HL-60/S4 treated with phorbol 12-myristate 13-acetate at 8.2 ng/mL for 4 days and 3 days (cell line): ENCODE data around the gene LARP1.
"Not testable (repeated sequence)": the region's sequence is repeated elsewhere in the genome, so short reads cannot be mapped to it uniquely, and the experiment has no call there.

ENCODE experiments used
- in situ Hi-C: fragments of 300-500 bp; cut with MboI; formaldehyde crosslinking; loops from 2 replicates; pipeline ENCODE4 v1.15.0; 2022; ENCODE audit warnings: low sequenced_read_pairs

LARP1 gene

GRCh38 chr5:154734370-154735248 lies 20.6 kb upstream of the LARP1 start:
- in situ Hi-C loops = no loop called here

- in situ Hi-C loops = not testable (repeated sequence)
These were observed 19.8 kb upstream of the LARP1 start for GRCh38 chr5:154735362-154735761.

GRCh38 chr5:154736372-154736771 lies 18.8 kb upstream of the LARP1 start:
- in situ Hi-C loops = not testable (repeated sequence)

GRCh38 chr5:154737667-154738320 lies 17.4 kb upstream of the LARP1 start:
- in situ Hi-C loops = no loop called here

DNA sequence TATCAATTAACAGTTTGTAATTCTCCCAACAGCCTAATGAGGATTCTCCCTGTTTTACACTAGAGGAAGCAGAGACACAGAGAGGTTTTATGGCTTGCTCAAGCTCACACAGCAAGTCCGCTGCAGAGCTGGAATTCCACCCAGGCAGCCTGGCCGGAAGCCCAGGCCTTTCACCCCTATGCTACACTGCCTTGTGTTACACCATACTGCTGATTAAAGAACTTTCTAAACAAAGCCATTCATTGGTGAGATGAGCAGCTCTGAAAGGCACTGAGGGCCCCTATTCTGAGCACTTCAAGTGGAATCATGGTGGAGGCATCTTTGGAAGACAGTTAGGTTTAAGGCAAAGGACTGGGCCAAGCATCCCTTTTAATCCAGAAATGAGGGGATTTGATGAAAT lies 14.7 kb upstream of the LARP1 start:
- in situ Hi-C loops = no loop called here

DNA sequence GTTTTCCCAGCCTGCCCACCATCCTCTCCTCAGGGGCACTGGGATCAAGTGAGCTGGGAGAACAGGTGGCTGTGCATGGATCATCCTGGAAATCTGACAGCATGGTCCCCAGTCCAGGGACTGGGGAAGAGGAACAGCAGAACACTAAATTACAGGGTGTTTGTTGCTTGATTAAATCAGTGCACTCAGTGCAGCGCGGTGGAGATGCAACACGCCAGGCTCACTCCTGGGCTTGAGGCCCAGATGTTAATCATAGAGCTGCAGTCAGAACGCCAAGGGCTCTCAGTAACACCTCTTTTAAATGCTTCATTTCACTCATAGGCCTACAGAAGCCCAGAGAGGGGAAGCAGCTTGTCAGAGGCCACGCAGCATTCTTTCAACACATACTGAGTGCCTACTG lies 14.2 kb upstream of the LARP1 start:
- in situ Hi-C loops = no loop called here

GRCh38 chr5:154741415-154741814 lies 13.8 kb upstream of the LARP1 start:
- in situ Hi-C loops = no loop called here

DNA sequence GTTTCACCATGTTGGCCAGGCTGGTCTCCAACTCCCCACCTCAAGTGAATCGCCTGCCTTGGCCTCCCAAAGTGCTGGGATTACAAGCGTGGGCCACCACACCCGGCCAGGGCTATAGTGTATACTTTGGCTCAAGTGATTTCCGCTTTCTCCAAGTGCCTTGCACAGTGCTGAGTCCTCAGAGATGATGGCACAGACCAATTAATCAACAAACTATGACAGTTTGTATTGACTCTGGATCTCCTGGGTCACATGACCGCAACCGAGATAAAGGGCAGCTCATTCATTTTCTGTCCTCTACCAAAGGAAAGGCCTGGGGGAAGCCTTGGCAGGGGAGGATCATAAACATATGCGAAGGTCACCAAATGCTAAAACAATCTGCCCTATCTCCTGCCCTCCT lies 11.4 kb upstream of the LARP1 start:
- in situ Hi-C loops = no loop called here

- in situ Hi-C loops = no loop called here
These were observed 9.8 kb upstream of the LARP1 start for GRCh38 chr5:154745349-154745748.

DNA sequence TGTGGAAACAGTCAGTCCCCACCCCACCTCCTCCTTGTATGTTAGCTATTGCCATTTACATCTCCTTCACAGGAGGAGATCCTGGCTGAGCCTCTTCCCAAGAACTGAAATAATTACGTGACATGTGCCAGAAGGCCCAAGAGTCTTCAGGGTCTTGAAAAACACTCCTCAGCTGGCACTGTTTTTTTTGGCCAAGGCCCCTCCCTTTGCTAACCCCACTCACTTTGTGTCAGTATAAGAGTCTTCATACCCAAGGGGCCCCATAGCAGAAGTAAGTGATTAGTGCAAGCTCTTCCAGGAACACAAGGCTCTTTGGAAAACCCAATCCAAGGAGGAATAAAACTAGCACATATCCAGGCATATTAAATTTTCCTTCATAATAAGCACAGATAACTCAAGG lies 5.7 kb upstream of the LARP1 start:
- in situ Hi-C loops = no loop called here

GRCh38 chr5:154750641-154751040 lies 4.5 kb upstream of the LARP1 start:
- in situ Hi-C loops = not testable (repeated sequence)

- in situ Hi-C loops = no loop called here
These were observed 3.3 kb upstream of the LARP1 start for GRCh38 chr5:154751854-154752253.

DNA sequence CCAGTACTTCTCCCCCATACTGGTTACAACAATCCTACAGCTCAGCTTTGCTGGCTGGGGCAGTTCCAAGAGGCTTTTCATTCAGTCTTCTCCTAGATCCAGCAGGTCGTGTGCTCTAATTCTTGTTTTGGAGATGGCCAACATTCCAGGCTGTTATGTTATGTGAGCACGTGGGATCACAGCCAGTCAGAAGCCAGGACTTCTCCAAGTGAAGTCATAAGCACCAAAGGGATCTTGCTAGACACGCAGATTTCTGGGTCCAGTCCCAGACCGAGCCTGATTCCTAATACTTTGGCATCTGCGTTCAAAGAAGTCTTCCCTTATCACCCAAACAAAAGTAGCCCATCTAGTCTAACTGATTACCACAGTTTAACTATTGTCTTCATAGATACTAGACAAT lies 1.4 kb upstream of the LARP1 start:
- in situ Hi-C loops = no loop called here

DNA sequence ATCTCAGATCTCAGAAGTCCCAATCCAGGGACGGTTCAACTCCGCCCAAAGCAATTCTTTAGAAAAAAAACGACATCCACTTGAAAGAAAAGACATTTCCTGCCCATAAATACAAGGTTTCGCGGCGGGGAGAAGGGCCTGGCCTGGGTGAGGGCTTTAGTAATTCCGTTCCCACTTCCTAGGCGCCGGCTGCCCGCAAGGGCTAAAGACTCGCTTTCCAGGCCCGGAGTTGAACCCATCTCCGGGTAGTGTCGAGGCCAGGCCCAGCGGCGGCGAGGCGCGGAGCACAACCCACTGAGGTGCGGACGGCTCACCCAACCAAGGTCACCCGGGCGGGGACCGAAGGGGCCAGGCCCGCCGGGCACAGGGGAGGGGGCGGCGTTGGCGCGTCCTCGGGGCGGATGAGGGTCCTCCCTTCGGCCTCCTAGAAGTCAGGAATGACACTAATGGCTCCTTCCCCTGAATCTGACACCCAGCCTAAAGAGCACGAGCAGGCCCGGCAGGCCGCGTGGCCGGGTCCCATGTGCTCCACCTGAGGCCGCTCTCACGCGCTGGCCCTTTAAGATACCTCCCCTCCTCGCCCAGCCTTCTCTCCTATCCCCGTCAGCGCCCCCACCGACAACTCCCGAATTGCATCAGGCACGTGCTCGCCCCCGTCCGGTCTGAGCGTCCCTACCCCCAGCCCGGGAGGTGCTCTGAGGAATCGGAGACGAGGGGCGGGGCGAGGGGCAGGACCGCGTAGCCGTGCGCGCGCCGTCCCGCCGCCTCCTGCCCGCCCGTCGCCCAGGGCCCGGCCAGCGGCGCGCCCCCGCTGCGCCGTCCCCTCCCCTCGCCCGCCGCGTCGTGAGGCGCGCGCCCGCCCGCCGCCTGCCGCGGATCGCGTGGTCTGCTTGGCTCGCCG lies 467 bp upstream of the LARP1 start:
- in situ Hi-C loops = no loop called here

DNA sequence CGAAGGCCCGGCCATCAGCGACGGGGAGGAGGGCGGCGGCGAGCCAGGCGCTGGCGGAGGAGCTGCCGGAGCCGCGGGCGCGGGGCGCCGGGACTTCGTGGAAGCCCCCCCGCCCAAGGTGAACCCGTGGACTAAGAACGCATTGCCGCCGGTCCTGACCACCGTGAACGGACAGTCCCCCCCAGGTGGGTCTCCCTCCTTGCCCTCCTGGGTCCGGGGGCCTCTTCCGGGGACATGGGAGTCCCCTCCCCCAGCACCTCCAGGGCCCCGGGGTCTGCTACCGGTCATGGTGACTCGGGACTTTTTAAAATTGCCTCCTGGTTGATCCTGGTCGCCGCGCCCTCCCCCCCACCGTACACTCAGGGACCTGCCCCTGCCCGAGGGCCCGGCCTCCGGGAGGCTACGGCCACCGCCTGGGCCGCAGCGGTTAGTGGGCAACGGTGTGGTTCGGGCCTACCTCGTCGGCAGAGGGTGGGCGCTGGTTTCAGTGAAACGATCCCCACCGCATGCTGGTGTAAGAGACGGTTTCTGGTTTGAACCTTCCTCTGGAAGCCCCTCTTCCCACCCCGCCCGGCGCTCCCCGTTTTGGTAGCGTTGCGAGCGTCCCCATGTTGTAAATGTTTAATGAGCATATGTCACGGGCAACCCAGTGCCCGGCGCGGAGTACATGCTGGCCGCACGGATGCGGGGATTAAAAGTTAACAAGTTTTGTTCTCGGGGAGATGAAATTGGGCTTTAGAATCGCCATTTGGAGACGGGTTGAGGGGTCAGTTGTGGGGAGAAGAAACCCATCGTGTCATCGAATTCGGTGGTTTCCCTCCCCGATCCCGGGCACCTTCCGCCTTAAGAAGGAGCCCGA lies 1.1 kb downstream of the LARP1 start:
- in situ Hi-C loops = no loop called here

- in situ Hi-C loops = no loop called here
These were observed 2.0 kb downstream of the LARP1 start for GRCh38 chr5:154756868-154757813.

DNA sequence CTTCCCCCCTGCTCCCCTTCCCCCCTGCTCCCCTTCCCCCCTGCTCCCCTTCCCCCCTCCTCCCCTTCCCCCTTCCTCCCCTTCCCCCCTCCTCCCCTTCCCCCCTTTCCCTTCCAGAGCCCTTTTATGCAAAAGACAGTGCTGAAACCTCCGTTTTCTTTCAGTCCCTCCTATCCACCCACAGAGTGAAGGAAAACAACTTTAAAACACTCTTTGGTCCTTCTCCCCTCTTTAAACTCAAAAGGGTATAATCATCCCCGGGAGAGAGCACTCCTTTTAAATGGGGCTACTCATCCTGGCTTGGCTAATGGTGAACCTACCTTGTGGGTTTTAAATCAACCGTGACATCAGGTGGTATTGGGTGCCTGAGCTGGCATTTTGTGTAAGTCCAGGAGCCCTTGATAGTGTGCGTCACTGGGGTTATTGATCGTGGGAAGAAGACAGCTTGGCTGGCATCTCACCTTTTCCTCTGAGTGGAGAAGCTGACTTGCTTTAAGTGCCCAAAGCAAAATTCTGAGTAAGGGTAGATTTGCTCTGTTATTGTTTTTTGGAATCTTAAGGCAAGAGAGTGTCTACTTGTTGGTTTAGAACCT lies 2.7 kb downstream of the LARP1 start:
- in situ Hi-C loops = no loop called here

- in situ Hi-C loops = no loop called here
These were observed 3.3 kb downstream of the LARP1 start for GRCh38 chr5:154758493-154758892.

GRCh38 chr5:154758977-154759376 lies 3.8 kb downstream of the LARP1 start:
- in situ Hi-C loops = no loop called here
